Amniotic epithelial cell (primary cell): Measurements from ENCODE around the gene MTOR.
"Not testable (repeated sequence)": the region's sequence is repeated elsewhere in the genome, so short reads cannot be mapped to it uniquely, and the experiment has no call there.

Source experiments
- DNase-seq: peaks from one replicate; pipeline ENCODE4 v3.0.0-alpha.2; 2010; ENCODE audit warnings: low read depth

Gene MTOR

DNA sequence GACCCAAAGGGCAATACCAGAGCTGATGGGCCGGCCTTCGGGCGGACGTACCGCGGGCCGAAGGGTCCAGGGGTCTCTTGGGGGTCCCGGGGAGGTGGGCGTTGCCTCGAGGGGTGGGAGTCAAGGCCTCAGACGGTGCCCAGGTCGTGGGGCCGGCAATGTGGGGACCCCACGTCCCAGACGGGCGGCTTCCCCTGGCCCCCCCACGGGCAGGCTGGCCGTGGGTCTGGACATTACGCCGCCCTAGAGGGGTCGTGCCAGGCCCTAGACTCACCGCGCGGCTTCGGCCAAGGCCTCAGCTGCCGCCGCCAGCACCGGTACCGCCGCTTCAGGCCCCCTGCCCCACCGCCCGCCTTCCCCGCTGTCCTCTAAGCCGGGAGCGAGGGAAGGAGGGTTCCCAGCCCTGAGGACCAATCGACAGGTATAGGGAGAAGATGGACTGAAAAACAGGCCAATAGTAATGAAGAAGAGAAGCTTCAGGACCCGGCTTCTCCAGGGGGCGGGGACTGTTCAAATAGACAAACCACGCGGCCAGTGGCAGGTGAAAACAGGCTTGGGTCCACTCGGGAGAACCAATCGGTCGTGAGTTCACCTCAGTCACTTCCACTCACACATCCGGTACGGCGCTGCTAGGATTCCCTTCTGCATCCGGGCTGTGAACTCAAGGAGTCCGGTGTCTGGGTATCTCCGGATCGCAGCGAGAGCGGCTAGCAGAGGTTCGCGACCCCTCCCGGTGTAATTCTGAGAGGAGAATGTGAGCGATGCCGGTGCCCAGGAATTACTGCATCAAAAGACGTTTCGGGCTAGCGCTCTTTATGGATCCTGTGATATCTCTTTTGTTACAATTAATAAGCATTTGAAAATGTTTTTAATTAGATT lies at the start of gene MTOR:
TSS of gene MTOR (minus strand) at position 381 of the 879 bp plus-strand sequence. CDS start 3,142 bp downstream, outside the sequence.
- peak; percentile 100 for DNase-seq

DNA sequence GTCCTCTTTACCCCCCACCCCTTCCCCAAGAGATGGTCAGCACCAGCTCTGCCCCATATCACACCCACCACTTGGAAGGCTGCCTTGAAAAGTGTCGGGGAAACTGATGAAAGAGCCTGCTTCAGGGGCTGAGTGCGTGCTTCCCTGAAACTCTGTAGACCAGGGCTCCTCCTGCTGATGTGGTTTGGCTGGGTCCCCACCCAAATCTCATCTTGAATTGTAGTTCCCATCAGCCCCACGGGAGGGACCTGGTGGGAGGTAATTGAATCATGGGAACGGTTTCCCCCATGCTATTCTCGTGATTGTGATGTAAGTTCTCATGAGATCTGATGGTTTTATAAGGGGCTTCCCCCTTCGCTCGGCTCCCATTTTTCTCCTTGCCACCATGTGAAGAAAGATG lies 47.0 kb upstream of the MTOR start:
- DNase-seq = no peak

DNA sequence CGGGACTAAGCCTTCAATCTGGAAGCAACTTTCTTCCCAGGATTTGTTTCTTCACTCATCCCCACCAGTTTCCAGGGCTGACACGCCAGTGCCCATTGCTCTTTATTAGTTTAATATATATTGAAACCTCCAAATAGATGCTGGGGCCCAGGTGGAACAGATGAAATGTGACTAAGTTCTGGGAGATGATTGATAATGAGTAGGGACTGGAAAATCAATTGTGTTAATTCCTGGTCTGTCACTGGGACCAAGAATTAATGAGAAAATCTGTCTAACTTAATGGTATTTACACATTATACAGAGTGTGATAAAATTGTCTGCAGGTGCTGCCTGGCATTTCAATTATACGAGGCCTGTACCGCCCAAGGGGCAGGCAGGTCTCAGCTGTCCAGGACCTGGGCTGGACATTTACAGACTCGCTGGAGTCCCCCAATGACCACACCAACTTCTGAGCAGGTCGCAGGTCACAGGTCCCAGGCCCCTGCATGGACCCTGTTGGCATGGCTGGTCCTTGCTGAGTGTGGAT lies 46.4 kb upstream of the MTOR start:
- DNase-seq = no peak

DNA sequence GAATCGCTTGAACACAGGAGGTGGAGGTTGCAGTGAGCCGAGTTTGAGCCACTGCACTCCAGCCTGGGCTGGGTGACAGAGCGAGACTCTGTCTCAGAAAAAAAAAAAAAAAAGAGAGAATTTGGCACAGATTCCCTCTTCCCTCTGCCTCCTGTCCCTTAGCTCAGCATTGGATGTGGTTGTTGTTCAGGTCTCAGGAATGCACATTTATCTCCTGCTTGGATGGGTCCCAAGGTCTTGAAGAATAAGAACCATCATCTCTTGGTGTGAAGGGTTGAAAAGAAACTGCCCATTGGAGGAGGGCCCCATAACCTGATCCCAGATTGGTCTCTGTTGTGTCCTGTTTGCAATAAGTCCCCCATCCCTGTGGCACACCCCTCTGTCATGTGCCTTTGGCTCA lies 45.5 kb upstream of the MTOR start:
- DNase-seq = peak; percentile 55

DNA sequence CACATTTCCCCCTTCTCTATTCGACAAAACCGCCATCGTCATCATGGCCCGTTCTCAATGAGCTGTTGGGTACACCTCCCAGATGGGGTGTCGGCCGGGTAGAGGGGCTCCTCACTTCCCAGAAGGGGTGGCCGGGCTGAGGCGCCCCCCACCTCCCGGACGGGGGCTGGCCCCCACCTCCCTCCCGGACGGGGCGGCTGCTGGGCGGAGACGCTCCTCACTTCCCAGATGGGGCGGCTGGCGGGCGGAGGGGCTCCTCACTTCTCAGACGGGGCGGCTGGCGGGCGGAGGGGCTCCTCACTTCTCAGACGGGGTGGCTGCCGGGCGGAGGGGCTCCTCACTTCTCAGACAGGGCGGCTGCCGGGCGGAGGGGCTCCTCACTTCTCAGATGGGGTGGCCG lies 43.2 kb upstream of the MTOR start:
- DNase-seq = not testable (repeated sequence)

DNA sequence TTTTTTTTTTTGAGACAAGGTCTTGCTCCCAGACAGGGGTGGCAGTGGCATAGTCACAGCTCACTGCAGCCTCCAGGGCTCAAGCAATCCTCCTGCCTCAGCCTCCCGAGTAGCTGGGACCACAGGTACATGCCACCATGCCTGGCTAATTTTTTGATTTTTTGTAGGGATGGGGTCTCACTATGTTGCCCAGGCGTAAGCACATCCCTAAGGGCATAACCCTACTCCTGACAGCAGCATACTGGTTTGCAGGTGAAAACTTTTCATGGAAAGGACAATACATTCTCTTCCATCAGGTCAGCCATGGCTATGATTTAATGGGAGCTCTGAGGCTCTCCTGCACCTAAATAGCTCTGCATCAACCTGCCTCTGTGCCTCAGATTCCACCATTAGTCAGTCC lies 40.0 kb upstream of the MTOR start:
- DNase-seq = no peak

DNA sequence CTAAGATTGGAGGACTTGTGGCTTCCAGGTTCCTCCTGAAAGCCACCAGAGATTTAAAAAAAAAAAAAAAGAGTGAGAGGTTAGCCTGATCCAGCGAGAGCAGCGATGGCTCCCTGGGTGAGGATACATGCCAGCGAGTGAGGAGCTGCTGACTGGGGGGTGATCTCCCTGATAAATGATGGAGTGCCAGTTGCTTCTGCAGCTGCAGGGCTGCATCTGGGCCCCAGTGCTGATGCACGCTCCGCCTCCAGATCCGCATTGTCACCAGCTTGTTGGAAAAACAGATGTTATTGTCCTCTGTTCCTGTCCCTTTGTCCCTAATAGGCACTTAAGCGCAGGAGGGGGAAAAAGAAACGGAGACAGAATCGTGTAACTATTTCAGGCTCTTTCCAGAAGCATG lies 39.2 kb upstream of the MTOR start:
- no peak for DNase-seq

DNA sequence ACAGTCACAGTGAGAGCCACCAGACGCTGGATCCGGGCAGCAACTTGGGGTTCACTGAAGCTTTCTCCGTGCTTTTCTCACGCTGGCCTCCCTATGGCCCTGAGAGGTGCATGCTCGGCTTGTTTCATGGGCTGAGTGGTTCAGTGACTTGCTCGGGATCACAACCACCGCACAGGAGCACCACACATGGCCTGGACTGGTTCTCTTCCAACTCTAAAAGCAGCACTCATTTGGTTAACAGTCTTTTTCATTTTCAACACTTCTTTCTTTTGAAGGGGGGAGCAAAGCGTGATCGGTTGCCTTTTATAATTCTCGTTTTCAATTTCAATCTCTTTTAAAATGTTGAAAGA lies 36.8 kb upstream of the MTOR start:
- no peak for DNase-seq

DNA sequence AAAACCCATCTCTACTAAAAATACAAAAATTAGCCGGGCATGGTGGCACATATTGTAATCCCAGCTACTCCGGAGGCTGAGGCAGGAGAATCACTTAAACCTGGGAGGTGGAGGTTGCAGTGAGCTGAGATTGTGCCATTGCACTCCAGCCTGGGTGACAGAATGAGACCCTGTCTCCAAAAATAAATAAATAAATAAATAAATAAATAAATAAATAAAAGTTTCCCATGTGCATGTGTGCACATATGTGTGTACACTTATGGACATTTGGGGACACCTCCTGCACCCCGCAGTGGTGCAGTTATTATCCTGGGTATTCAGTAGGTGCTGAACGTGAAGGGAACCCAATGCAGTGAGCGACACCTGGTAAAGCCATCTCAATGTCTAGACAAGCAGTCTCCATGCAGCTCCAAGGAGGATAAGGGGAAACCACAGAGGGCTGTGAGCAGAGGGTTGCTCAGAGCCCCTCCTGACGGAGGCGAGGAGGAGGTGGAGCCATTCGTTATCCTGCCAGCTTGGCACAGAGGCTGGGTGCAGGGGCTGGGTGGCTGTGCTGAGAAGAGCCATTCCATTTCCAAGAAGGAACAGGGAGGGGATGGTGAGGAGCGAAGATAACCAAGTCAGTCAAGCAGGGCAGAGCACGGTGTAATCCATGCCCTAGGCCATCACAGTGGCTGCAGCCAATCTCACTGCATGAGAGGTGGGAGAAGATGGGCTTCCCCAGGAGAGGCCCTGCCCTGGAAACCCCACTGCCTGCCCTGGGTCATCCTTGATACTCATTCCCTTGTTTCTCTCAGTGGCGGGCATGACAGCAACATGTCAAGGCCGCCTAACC lies 36.3 kb upstream of the MTOR start:
- DNase-seq = no peak

DNA sequence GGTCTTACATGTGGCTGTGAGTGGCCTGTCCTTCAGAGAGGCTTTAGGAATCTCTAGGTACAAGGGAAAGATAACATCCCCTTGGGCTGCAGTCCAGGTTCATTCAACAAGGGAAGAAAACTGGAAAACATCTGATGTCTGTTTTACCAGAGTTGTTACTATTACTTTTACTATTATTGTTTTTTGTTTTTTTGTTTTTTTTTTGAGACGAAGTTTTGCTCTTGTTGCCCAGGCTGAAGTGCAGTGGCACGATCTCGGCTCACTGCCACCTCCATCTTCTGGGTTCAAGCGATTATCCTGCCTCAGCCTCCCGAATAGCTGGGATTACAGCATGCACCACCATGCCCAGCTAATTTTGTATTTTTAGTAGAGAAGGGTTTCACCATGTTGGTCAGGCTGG lies 35.4 kb upstream of the MTOR start:
- not testable (repeated sequence) for DNase-seq

DNA sequence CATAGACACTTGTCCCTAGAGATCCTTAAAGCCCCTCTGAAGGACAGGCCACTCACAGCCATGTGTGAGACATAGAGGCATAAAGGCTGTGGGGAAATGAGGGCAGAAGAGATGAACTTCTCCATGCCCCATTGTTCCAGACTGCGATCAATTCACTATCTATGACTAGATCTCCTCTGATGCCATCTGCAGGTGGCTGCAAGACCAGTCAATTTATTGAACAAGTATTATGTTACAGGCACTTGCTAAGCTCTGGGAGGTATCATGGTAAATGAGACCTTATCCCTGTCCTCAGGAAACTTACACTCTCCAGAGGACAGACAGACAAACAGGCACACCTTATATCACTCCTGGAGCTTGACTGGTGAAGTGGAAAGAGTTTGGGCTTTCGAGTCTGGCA lies 33.6 kb upstream of the MTOR start:
- no peak for DNase-seq

DNA sequence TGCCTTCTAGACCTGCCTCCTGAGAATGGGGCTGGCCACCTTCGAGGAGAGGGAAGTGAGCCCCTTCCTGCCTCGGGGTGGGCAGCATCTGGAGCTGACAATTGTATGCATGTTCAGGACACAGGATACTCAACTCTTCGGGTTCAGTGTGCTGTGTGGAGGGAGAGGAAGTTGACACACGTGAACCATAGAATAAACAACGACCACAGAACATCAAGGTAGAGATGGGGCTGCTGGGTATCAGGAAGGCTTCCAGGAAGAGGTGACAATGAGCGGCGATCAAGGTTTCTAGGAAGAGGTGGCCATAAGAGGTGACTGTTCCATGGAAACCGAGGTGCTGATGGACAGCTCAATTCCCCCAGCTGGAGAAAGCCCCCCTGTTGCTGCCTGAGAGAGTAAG lies 32.6 kb upstream of the MTOR start:
- DNase-seq = no peak

DNA sequence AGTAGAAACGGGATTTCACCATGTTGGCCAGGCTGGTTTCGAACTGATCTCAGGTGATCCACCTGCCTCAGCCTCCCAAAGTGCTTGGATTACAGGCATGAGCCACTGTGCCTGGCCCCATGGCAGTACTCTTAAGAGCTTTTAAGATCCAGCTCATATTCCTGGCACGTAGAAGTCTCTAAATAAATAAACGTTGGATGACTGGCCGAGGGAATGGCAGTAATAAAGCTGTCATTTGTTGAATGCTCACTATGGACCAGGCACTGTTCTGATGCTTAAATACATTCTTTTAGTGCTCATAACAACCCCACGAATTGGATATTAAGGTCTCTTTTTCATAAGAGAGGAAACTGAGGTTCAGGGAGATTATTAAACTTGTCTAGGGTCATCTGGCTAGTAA lies 31.5 kb upstream of the MTOR start:
- no peak for DNase-seq

DNA sequence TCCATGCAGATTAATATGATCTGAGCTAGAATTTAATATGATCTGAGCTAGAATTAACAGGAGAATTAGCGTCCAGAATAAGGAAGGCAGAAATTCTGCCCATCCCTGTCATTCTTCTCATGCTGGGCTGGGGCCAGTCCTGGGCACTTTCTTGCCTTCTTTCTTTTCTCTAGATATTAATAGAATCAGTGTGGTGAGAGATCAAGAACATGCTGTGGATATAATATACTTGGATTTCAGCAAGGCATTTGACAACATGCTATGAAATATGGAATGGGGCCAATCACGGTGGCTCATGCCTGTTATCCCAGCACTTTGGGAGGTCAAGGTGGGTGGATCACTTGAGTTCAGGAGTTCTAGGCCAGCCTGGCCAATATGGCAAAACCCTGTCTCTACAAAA lies 28.7 kb upstream of the MTOR start:
- DNase-seq = no peak

DNA sequence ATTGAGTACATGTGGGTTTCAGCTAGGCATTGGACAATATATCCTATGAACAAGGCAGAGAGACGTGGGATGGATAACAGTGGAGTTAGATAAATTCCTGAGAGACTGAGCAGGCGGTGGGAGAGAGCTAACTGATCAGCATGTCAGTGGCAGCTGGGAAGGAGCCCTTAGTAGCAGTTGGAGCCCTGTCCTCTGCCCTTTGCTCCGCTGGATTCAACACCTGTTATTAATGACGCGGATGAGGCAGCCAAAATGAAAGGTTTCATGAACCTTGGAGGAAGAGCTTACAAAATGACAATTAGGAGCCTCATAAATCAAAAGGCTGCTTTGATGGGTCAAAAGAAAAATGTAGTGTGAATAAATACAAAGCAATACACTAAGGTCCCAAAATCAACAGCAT lies 26.7 kb upstream of the MTOR start:
- DNase-seq = no peak

DNA sequence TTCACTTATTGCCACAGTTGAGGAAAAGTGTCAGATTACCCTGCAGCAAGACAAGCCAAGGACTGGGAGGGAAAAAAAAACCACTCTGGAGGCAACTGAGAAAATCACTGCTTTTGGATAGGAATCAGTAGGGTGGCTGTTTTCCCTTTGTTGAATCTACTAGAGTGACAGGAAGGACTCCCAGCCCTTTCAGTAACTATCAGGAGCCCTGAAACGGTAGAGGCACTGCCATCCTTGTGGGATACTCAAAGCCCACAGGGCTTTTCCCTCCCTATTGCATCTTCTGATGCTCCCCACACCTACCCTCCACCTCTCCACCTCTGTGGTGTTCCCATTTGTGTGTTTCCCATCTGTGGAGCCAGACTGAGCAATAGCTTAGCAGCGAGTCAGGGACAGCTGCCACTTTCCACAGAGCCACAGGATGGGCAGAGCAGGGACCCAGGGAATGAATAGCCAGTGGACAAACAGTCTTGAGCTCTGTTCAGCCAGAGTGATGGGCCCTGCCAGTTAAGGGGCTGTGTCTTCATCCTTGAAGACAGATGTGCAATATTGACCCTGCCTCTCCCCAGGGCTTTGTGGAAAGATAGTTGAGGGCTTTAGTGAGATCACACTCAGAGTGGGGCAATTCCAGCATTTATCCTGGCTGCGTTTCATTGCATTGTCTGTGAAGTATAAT lies 24.5 kb upstream of the MTOR start:
- DNase-seq = no peak

DNA sequence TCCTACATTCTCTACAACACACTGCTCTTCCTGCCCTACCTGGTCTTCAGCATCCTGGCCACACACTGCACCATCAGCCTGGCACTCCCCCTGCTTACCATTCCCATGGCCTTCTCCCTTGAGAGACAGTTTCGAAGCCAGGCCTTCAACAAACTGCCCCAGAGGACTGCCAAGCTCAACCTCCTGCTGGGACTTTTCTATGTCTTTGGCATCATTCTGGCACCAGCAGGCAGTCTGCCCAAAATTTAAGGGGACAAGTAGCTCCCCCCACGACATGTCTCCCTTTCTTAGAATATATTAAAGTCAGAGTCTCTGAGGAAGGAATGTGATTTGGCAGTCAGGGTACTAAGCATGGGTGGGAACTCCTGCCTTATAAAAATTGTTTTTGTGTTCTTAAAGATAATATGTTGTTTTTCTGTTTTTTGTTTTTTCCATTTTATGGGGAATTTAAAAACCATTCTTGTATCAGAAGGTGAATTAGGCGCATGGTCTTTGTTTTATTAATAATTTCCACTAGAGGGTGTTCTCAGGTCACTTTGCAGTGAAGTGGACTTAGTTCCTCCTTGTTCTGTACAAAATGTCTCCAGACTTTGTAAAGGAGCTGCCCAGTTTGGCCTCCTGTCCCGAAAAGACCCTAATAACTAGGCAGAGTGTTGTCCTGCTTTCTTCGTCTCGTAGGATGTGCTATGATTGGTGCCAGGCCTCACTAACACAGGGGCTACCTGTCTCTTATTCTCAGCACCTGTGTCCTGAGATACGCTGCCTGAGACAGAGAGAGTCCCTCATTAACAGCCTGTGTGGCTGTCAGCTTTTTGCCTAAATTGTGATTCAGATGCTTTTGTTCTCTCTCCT lies 23.8 kb upstream of the MTOR start:
- DNase-seq = peak; percentile 18

DNA sequence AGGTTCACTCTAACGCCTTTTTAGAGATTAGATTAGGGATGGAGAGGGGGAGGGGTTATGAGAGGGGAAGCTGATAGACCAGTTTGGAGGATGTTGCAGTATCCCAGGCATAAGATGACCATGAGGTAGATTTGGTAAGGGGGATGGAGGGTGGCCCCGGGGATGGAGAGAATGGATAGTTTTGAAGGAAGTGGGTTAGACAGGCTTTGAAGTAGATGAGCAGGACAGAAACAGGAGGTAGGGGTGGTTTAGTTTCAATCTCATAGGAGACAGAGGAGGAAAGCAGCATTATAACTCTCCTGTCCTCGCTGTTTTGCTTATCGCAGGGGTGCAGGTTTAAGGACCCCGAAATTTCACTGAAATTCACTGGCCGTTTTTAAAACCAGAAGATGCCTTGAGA lies 22.4 kb upstream of the MTOR start:
- DNase-seq = no peak

DNA sequence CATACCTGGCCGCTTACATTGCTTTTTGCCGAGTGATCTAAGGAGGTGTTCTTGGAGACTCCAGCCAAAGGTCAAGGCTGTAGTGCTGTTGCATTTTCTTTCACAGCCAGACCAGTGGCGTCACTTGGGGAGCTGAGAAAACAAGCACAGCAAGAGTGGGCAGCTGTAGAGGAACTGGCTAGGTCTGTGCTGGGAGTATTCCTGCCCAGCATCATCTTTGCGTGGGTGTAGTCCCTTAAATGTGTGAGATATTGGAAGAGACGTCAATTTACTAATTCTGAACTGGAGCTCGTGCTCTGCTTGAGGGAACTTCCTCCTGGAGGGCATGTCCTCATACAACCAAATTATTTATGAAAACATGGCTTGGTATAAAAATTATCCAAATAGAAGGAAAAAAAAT lies 20.8 kb upstream of the MTOR start:
- DNase-seq = no peak

DNA sequence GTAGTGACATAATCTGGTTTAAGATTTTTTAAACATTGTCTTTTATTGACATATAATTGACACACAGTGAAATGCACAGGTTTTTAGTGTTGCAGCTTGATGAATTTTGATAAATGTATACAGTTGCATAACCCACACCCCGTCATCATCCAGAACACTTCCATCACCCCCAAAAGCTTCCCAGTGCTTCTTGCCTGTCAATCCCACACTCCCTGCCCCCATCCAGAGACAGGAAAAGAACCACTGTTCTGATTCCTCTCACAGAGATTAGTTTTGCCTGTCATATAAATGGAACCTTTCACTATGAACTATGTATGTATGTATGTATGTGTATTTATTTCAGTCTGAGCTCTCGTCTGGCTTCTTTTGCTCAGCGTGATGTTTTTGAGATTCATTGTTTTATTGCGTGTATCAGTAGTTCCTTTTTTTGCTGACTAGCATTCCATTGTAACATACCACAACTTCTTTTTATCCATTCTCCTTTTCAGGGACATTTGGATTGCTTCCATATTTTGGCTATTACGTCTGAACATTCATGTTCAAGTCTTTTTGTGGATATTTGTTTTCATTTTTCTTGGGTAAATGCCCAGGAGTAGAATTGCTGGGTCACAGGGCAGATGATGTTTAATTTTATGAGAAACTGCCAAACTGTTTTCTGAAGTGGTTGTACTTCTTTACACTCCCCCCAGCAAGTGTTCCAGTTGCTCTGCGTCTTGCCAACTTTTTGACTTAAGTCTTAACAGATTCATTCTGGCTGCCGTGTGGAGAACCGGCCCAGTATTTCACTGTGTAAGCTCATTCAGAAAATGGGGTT lies 19.4 kb upstream of the MTOR start:
- DNase-seq = peak; percentile 59
